ENCODE data around the gene KIAA1586. TPM values are rescaled to one million over a fixed set of nuclear protein-coding genes. Genes with fewer than 3 reads are reported as not detected.

KIAA1586 gene
- total and polyA plus RNA-seq, 9 of the 15 experiments (the other 6 are each of a cell fraction or from before 2014, with no cell fraction given), result 23.4 to 43.6 (median 29.5) TPM

DNA sequence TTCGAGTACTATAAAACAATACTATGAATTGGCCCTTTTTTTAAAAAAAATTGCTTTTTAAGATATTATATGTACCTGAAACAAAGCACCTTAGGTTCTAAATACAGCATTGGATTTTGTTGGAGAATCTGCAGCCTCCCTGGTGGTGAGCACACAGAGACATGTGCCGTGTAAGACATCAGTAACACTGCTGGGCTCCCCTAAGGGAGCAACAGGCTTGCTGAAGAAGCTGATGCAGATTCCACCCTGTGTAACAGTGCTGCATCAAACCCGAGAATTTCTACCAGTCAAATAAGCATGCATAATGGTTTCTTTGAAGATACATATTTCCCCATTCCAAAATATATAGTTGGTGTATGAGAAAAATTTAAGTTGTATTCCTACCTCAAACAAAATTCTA, 17.4 kb downstream of the KIAA1586 start (continued):
- TF ChIP-seq, protein P1, sequence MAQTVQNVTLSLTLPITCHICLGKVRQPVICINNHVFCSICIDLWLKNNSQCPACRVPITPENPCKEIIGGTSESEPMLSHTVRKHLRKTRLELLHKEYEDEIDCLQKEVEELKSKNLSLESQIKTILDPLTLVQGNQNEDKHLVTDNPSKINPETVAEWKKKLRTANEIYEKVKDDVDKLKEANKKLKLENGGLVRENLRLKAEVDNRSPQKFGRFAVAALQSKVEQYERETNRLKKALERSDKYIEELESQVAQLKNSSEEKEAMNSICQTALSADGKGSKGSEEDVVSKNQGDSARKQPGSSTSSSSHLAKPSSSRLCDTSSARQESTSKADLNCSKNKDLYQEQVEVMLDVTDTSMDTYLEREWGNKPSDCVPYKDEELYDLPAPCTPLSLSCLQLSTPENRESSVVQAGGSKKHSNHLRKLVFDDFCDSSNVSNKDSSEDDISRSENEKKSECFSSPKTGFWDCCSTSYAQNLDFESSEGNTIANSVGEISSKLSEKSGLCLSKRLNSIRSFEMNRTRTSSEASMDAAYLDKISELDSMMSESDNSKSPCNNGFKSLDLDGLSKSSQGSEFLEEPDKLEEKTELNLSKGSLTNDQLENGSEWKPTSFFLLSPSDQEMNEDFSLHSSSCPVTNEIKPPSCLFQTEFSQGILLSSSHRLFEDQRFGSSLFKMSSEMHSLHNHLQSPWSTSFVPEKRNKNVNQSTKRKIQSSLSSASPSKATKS (CRISPR knock-in tag; IDR thresholded peaks at IDR 0.05), result no peak
- TF ChIP-seq, protein P2, sequence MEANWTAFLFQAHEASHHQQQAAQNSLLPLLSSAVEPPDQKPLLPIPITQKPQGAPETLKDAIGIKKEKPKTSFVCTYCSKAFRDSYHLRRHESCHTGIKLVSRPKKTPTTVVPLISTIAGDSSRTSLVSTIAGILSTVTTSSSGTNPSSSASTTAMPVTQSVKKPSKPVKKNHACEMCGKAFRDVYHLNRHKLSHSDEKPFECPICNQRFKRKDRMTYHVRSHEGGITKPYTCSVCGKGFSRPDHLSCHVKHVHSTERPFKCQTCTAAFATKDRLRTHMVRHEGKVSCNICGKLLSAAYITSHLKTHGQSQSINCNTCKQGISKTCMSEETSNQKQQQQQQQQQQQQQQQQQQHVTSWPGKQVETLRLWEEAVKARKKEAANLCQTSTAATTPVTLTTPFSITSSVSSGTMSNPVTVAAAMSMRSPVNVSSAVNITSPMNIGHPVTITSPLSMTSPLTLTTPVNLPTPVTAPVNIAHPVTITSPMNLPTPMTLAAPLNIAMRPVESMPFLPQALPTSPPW (CRISPR knock-in tag; IDR thresholded peaks at IDR 0.05), result no peak
- TF ChIP-seq RB1 (IDR thresholded peaks at IDR 0.05; ENCODE audit: low read depth), result no peak
- TF ChIP-seq ZNF699 (CRISPR knock-in tag; IDR thresholded peaks at IDR 0.05; ENCODE audit: insufficient replicate concordance), result no peak

DNA sequence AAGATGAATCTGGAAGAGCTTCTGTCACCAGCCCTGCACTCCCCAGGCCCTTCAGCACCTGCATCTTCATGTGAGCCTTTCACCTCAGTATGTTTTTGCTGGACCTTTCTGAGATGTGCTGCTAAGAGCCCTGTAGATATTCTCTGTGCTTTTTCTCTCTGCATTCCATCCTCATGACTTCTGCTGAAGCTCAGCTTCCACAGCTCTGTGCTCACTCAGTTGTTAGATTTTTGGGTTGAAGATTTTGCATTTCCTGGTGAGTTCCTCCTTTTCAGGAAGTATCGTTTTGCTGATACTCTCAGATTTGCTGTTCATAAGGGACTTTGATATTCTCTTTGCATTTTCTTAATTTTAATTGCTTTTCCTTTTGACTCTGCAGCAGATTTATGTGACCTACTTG, 18.3 kb downstream of the KIAA1586 start:
- no peaks in the 10 kb centered on the region for H3K9me1 ChIP-seq (ENCODE audit: control insufficient read depth, insufficient read depth, low read length)
- no peak overlapping the region for H3K9ac ChIP-seq (ENCODE audit: insufficient read depth in 1 of 2, low read depth in 2 of 2, low read length in 2 of 2)
- H3K4me1 ChIP-seq (replicated peaks in 1 of 2; ENCODE audit: control insufficient read depth in 2 of 2, insufficient read depth in 2 of 2, low read length in 2 of 2), result peaks cover 0 to 12% of the 10 kb centered on the region in 2 experiments; a peak in 2 of 5 replicates
- no peak overlapping the region for H2AFZ ChIP-seq (ENCODE audit: low read depth, low read length)
- WGBS (ENCODE audit: insufficient coverage, low coverage, missing lambda C conversion rate), result 77% methylated on average over 1 of the region's 1 CpG
- BruUV-seq (replicated peaks), result no TSS peak
- no peaks in the 10 kb centered on the region for H3K27me3 ChIP-seq (ENCODE audit: control insufficient read depth in 2 of 2, insufficient read depth in 2 of 2, low read length in 2 of 2)
- DNase-seq (ENCODE audit: extremely low read depth in 1 of 4, low spot score in 3 of 4), result no peak
- no peak overlapping the region for H3K27ac ChIP-seq (ENCODE audit: extremely low read depth, low read depth, low read length)
- H3K9me3 ChIP-seq (replicated peaks; ENCODE audit: control insufficient read depth, insufficient read depth, low read depth, low read length), result no peaks in the 10 kb centered on the region
- in situ Hi-C loops (cut with MboI), result no loop called here
- H3K79me2 ChIP-seq (ENCODE audit: control insufficient read depth, insufficient read depth, low read length), result no peaks in the 10 kb centered on the region
- ChIA-PET POLR2A (interaction anchor here (0.8 kb wide), 1 partner anchor 9 kb away, joined by 3 read pairs; no protein-coding TSS in a partner anchor), CTCF (ENCODE audit: low intra/inter-chr PET ratio) (no interaction called here)
- no peak for FAIRE-seq
- no peak for ATAC-seq
- no peak overlapping the region for H3K4me3 ChIP-seq
- H3K36me3 ChIP-seq (ENCODE audit: control insufficient read depth, insufficient read depth, low read length), result peaks cover 40% of the 10 kb centered on the region; the same call in 2 of the 3 replicates
- intact Hi-C loops (cut with micrococcal nuclease), result no loop called here
- no peaks in the 10 kb centered on the region for H4K20me1 ChIP-seq (replicated peaks; ENCODE audit: control insufficient read depth, insufficient read depth, low read length)
- H3K4me2 ChIP-seq (ENCODE audit: insufficient read depth, low read length), result no peak overlapping the region
- TF ChIP-seq, protein P3, sequence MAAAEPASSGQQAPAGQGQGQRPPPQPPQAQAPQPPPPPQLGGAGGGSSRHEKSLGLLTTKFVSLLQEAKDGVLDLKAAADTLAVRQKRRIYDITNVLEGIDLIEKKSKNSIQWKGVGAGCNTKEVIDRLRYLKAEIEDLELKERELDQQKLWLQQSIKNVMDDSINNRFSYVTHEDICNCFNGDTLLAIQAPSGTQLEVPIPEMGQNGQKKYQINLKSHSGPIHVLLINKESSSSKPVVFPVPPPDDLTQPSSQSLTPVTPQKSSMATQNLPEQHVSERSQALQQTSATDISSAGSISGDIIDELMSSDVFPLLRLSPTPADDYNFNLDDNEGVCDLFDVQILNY (CRISPR knock-in tag; IDR thresholded peaks at IDR 0.05), result no peak
- TF ChIP-seq STAG1 (CRISPR knock-in tag; IDR thresholded peaks at IDR 0.05; ENCODE audit: borderline replicate concordance), result no peak
